NCI-H1048 (cell line): ENCODE data around the gene PELI1.
"Not testable (repeated sequence)": the region's sequence is repeated elsewhere in the genome, so short reads cannot be mapped to it uniquely, and the experiment has no call there.

Experiments
- DNase-seq: peaks from one replicate; lab custom pipeline; 2025; lab: John Stamatoyannopoulos, UW

PELI1 gene

GRCh38 chr2:64122358-64122757 lies 21.9 kb downstream of the PELI1 start:
- DNase-seq = no peak

GRCh38 chr2:64120928-64121327 lies 23.3 kb downstream of the PELI1 start:
- DNase-seq = no peak

- DNase-seq = no peak
These were observed 24.2 kb downstream of the PELI1 start for GRCh38 chr2:64120008-64120407.

- no peak for DNase-seq
These were observed 24.9 kb downstream of the PELI1 start for GRCh38 chr2:64119369-64119768.

GRCh38 chr2:64115808-64116598 lies 28.2 kb downstream of the PELI1 start:
- no peak for DNase-seq

- DNase-seq = no peak
These were observed 29.3 kb downstream of the PELI1 start for GRCh38 chr2:64114912-64115277.

- DNase-seq = no peak
These were observed 29.9 kb downstream of the PELI1 start for GRCh38 chr2:64114063-64114911.

GRCh38 chr2:64112016-64112415 lies 32.2 kb downstream of the PELI1 start:
- no peak for DNase-seq

GRCh38 chr2:64111426-64111825 lies 32.8 kb downstream of the PELI1 start:
- no peak for DNase-seq

- no peak for DNase-seq
These were observed 35.5 kb downstream of the PELI1 start for GRCh38 chr2:64108666-64109241.

GRCh38 chr2:64106481-64106880 lies 37.7 kb downstream of the PELI1 start:
- DNase-seq = no peak

- no peak for DNase-seq
These were observed 38.4 kb downstream of the PELI1 start for GRCh38 chr2:64105670-64106461.

- no peak for DNase-seq
These were observed 39.3 kb downstream of the PELI1 start for GRCh38 chr2:64104933-64105332.

- DNase-seq = not testable (repeated sequence)
These were observed 41.5 kb downstream of the PELI1 start for GRCh38 chr2:64102736-64103135.

GRCh38 chr2:64101141-64101591 lies 43.1 kb downstream of the PELI1 start:
- no peak for DNase-seq

GRCh38 chr2:64100584-64100983 lies 43.6 kb downstream of the PELI1 start:
- not testable (repeated sequence) for DNase-seq

- DNase-seq = no peak
These were observed 49.4 kb downstream of the PELI1 start for GRCh38 chr2:64094663-64095382.

GRCh38 chr2:64093341-64093740 lies 50.9 kb downstream of the PELI1 start:
- no peak for DNase-seq

GRCh38 chr2:64092502-64092901 lies 51.7 kb downstream of the PELI1 start:
- DNase-seq = no peak

GRCh38 chr2:64090264-64090663 lies 54.0 kb downstream of the PELI1 start:
- DNase-seq = no peak

- no peak for DNase-seq
These were observed 57.7 kb downstream of the PELI1 start for GRCh38 chr2:64086347-64087082.
